LNCAP (cell line): ENCODE data around the gene ENAH.

Source experiments
- TF ChIP-seq, protein P1 (sequence below): fragments of 450-650 bp; IDR thresholded peaks from 2 replicates; pipeline ENCODE4 v1.5.1; 2017; ENCODE audit warnings: mild to moderate bottlenecking

ENAH gene

DNA sequence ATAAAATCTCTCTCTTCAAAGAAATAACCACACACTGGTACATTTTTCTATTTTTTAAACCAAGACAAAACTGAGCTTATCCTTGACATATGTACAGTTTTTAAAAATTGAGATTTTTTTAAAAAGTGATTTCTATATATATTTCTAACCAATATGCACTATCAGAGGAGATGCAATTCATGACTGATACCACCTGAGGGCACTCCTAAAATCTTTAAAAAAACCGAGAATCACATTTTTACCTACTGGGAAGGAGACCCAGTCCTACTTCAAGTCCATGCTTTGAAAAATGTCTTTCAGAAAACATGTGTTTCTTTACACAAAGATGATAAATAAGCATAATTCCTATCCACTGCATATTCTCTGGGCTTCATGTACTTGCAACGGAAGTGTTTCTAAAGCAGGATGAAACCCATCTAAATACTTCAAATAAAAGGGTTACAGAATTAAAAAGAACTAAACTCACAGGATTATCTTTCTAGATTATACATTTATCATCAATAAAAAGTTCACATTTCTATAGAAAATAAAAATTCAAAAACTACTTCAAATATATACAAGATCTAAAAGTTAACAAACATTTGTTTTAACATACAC lies 98.6 kb downstream of the ENAH start:
- TF ChIP-seq, protein P1, sequence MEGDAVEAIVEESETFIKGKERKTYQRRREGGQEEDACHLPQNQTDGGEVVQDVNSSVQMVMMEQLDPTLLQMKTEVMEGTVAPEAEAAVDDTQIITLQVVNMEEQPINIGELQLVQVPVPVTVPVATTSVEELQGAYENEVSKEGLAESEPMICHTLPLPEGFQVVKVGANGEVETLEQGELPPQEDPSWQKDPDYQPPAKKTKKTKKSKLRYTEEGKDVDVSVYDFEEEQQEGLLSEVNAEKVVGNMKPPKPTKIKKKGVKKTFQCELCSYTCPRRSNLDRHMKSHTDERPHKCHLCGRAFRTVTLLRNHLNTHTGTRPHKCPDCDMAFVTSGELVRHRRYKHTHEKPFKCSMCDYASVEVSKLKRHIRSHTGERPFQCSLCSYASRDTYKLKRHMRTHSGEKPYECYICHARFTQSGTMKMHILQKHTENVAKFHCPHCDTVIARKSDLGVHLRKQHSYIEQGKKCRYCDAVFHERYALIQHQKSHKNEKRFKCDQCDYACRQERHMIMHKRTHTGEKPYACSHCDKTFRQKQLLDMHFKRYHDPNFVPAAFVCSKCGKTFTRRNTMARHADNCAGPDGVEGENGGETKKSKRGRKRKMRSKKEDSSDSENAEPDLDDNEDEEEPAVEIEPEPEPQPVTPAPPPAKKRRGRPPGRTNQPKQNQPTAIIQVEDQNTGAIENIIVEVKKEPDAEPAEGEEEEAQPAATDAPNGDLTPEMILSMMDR: peak; percentile 79

DNA sequence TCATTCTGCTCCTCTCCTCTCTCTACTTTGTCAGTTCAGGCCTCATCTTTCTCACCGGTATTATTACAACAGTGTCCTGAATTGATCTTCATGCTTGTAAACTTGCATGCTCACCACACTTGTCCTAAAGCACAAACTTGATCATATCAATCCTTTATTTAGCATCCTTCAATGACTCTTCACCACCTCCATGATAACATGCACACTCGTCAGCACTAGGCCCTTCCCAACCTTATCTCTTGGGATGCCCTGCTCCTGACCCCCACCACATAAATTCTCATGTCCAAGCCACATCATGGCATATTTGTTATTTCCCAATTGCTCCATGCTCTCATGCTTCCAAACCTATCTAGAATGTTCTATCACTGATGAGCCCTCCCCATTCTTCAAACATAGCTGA lies 103.1 kb downstream of the ENAH start:
- TF ChIP-seq, protein P1: no peak

DNA sequence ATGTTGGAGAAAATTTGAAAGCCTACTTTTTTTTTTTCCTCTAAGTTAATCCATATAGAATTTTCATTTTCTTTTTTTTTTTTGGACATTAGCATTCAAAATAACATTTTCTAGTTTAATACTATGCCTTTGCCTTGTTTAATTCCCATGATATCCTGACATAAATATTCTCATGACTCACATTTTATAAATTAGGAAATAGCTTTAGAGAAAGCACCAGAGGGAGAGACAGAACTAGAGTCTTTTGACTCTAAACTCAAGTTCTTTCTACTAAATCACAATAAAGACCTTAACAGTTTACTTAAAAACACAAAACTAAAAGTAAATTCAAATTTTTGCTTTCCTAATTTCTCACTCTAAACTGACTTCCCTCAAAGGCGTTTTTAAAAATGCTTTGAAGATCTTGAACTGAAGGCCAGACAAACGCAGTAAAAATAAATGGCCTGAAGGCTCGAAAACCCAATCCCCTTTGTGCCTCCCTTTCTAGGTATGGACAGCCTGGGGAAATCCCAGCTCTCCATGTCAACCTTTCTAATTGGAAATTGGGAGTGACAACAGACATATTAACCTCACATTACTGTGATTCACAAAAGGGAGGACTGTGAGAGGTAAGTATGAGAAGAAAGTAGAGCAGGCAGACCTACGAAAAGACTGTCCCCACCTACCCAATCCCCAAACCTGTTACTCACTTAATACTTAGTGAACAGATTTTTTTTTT lies 104.6 kb downstream of the ENAH start:
- TF ChIP-seq, protein P1: no peak

DNA sequence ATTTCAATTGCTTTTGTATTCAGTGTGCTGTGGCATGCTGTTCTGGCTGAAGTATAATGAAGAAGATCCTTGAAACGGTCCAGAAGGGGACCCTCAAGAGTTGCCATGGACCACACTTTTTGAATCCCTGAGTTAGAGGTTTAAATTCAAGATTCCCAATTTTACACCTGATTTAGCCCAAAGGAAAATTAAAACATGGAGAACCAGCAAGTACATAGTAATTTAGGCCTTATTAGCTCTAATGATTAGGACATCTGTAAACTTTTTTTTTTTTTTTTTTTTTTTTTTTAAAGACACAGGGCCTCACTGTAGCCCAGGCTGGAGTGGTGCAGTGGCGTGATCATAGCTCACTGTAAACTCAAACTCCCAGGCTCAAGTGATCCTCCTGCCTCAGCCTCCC lies 107.3 kb downstream of the ENAH start:
- TF ChIP-seq, protein P1: no peak

DNA sequence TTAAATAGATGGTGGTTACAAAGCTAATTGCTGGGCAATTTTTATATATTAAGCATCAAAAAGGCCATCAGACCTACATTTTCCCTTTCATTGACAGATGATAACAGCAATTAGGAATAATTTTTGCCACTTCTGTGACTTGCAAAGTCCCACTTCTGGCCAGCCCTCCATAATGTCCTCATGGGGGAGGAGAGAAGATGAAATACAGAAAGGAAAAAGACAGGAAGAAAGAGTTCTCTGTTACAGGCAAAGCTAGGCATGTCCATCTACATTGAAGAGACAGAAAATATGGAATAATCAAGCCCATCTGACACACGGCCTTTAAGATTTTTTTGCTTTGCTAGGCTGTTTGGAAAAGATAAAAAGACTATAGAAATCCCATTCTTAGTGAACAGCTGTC lies 108.0 kb downstream of the ENAH start:
- TF ChIP-seq, protein P1: no peak

DNA sequence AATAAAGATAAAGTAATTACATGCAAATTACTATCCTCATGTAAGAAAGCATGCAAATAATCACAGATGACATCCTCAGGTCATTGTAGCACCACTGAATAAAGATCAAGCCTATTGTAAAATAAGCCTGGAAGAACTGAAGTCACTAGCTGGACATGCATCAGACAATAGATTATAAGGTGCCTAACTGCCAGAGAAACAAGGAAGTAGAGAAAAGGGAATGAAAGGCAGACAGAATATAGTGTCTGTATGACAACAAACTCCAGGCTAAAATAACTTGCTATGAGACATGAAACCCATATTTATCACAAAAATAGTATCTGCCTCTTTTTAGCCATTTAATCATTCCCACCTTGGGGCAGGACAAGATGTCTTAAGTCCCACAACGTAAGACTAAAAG lies 108.7 kb downstream of the ENAH start:
- TF ChIP-seq, protein P1: no peak

DNA sequence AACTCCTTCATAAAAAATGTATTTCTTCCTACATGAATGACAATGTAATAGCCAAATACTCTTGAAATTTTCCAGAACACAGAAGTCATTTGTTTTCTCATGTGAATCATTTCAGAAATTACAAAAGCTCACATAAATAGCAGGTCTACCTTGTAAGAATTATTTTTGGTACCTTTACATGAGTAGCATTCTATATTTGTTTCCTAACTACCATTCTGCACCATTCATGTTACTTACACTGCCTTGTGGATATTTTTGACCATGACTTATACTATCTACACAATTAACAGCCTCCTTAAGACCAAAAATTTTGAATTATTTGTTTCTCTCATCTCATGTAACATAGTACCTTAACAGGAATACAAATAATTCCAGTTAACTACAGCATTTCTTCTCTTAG lies 109.6 kb downstream of the ENAH start:
- TF ChIP-seq, protein P1: no peak

DNA sequence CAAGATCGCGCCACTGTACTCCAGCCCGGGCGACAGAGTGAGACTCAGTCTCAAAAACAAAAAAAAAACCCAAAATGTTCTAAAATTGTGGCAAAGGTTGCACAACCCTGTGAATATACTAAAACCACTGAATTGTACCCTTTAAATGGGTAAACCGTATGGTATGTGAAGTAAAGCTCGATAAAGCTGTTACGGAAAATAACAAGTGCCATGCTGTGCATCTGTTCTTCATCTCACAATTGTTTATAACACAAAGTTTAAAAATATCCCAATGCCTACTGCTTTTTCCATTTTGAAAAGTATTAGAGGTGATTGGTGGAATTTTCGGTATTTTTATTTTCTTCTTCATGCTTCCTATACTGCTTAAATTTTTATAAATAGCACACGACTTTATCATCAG lies 111.5 kb downstream of the ENAH start:
- TF ChIP-seq, protein P1: no peak
